ENCODE data around the gene LDLRAD1.

LDLRAD1 gene

DNA sequence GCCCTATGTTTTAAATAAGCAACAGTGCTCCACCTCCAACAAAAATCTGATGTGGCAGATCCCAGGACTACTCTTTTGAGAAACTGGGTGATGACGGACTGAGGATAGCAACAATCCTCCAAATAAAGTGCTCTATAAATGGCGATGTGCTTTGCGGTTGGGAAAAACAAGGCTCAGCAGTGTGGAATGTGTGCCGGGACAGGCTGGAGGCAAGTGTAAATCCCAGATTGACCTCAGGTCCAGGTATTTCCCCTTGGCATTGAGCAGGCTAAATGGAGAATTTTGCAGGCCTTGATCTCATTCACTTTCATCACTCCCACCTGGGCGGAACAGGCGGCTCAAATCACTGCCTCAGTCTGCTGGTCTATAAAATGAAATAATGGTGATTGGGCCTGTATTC, 36.8 kb downstream of the LDLRAD1 start:
- TF ChIP-seq ZNF366 (tag by site-specific recombination; conservative IDR thresholded peaks at IDR 0.05) = no peak
- ChIA-PET CTCF (no interaction called here), POLR2A (interaction anchor here (0.6 kb wide), 1 partner anchor 220 kb away, joined by 3 read pairs; no protein-coding TSS in a partner anchor)

DNA sequence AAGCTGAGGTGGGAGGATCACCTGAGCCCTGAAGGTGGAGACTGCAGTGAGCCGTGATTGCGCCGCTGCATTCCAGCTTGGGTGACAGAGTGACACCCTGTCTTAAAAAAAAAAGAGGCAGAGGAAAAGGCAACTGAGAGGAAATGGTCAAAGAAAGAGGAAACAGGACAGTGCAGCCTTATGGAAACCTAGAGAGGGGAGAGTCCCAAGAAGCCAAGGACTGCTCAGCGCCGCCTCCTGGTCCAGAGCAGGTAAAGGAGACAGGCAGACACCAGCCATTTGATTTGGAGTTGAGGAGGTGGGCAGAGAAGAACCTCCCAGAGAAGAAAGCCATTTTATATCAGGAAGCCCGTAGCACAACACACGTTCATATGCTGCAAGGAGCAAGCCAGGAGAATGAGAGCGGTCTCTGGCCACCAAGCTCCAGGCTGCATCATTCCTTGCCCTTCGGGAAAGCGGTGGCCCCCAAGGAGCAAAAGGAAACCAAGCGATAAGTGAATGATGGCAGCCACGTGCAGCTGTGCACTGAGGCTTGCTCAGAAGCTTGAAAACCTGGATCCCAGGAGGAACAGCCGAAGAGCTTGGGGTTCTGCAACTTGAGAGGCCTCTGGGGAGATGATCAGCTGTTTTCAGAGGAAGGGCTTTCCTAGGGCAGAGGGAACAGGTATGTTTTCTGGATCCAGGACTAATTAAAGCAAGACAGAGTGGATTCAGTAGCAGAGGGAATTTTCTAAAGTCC, 38.1 kb downstream of the LDLRAD1 start:
- Histone ChIP-seq H3K9me3 (ENCODE audit: control insufficient read depth, insufficient read depth, low read depth, low read length) (no peaks in the 10 kb centered on the region), H3K36me3 (ENCODE audit: control insufficient read depth in 2 of 2, insufficient read depth in 1 of 2, low read length in 2 of 2) (no peaks in the 10 kb centered on the region), H3K27ac (ENCODE audit: extremely low read depth, low read depth, low read length) (no peak overlapping the region), H3K4me3 (ENCODE audit: low read depth, low read length) (no peak overlapping the region), H3K4me1 (ENCODE audit: control insufficient read depth, insufficient read depth, low read length) (no peaks in the 10 kb centered on the region)
- CTCF ChIA-PET = interaction anchor here (0.6 to 0.7 kb wide), 2 partner anchors 24 to 38 kb away, joined by 3 to 4 read pairs; no protein-coding TSS in a partner anchor
- TF ChIP-seq ZNF426 (tag by site-specific recombination; IDR thresholded peaks at IDR 0.05) (no peak), KLF8 (tag by site-specific recombination; IDR thresholded peaks at IDR 0.05) (no peak), GLIS2 (tag by site-specific recombination; IDR thresholded peaks at IDR 0.05) (no peak), ZNF184 (tag by site-specific recombination; IDR thresholded peaks at IDR 0.05) (no peak)
- POLR2A ChIA-PET = no interaction called here

More for the DNA sequence above, 36.8 kb downstream of the LDLRAD1 start:
- no peaks in the 10 kb centered on the region for H3K4me1 ChIP-seq (ENCODE audit: control insufficient read depth, insufficient read depth, low read length)
- H3K27ac ChIP-seq (ENCODE audit: extremely low read depth, low read depth, low read length) = no peak overlapping the region
- no peak overlapping the region for H3K4me3 ChIP-seq (ENCODE audit: low read depth, low read length)
- H3K36me3 ChIP-seq (ENCODE audit: control insufficient read depth in 2 of 2, insufficient read depth in 1 of 2, low read length in 2 of 2) = no peaks in the 10 kb centered on the region
- no peaks in the 10 kb centered on the region for H3K9me3 ChIP-seq (ENCODE audit: control insufficient read depth, insufficient read depth, low read depth, low read length)

DNA sequence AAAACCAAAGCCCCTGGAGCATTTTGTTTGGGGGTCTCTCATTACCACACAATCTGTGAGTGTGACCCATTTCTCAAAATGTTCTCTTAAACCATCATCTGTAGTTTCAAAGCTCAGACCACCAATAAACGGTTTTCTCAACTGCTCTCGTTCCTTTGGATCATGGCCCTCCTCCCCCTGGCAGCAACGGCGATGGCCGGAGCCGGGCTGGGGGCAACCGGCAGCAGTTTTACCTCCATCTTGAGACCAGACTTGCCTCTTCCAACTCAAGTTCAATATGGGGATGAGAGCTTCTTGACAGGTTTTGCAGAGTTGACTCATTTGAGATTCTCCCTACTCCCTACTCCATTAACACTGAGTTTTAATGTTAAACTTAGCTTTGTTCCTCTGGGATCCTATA, 42.1 kb downstream of the LDLRAD1 start:
- Histone ChIP-seq H3K36me3 (ENCODE audit: control insufficient read depth in 2 of 2, insufficient read depth in 1 of 2, low read length in 2 of 2) (peaks cover 4 to 19% of the 10 kb centered on the region in 2 experiments; a peak in 2 of 3 replicates), H3K4me3 (ENCODE audit: low read depth, low read length) (no peak overlapping the region), H3K9me3 (ENCODE audit: control insufficient read depth, insufficient read depth, low read depth, low read length) (no peaks in the 10 kb centered on the region), H3K4me1 (ENCODE audit: control insufficient read depth, insufficient read depth, low read length) (no peaks in the 10 kb centered on the region), H3K27ac (ENCODE audit: extremely low read depth, low read depth, low read length) (no peak overlapping the region)
- CTCF ChIA-PET = interaction anchor here (0.6 kb wide), 1 partner anchor 115 kb away, joined by 3 read pairs; no protein-coding TSS in a partner anchor
- POLR2A ChIA-PET = interaction anchor here (0.6 kb wide), 1 partner anchor 33 kb away, joined by 5 read pairs; no protein-coding TSS in a partner anchor
- no peak for TF ChIP-seq ZNF623 (tag by site-specific recombination; IDR thresholded peaks at IDR 0.05)
- TF ChIP-seq, protein P1, sequence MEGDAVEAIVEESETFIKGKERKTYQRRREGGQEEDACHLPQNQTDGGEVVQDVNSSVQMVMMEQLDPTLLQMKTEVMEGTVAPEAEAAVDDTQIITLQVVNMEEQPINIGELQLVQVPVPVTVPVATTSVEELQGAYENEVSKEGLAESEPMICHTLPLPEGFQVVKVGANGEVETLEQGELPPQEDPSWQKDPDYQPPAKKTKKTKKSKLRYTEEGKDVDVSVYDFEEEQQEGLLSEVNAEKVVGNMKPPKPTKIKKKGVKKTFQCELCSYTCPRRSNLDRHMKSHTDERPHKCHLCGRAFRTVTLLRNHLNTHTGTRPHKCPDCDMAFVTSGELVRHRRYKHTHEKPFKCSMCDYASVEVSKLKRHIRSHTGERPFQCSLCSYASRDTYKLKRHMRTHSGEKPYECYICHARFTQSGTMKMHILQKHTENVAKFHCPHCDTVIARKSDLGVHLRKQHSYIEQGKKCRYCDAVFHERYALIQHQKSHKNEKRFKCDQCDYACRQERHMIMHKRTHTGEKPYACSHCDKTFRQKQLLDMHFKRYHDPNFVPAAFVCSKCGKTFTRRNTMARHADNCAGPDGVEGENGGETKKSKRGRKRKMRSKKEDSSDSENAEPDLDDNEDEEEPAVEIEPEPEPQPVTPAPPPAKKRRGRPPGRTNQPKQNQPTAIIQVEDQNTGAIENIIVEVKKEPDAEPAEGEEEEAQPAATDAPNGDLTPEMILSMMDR (tag by site-specific recombination; IDR thresholded peaks at IDR 0.05) = no peak
- no peak for TF ChIP-seq ZNF311 (tag by site-specific recombination; IDR thresholded peaks at IDR 0.05; ENCODE audit: borderline replicate concordance)
- no peak for TF ChIP-seq ZBTB21 (tag by site-specific recombination; IDR thresholded peaks at IDR 0.05)
- TF ChIP-seq ZNF544 (tag by site-specific recombination; IDR thresholded peaks at IDR 0.05) = no peak
- TF ChIP-seq, protein P2, sequence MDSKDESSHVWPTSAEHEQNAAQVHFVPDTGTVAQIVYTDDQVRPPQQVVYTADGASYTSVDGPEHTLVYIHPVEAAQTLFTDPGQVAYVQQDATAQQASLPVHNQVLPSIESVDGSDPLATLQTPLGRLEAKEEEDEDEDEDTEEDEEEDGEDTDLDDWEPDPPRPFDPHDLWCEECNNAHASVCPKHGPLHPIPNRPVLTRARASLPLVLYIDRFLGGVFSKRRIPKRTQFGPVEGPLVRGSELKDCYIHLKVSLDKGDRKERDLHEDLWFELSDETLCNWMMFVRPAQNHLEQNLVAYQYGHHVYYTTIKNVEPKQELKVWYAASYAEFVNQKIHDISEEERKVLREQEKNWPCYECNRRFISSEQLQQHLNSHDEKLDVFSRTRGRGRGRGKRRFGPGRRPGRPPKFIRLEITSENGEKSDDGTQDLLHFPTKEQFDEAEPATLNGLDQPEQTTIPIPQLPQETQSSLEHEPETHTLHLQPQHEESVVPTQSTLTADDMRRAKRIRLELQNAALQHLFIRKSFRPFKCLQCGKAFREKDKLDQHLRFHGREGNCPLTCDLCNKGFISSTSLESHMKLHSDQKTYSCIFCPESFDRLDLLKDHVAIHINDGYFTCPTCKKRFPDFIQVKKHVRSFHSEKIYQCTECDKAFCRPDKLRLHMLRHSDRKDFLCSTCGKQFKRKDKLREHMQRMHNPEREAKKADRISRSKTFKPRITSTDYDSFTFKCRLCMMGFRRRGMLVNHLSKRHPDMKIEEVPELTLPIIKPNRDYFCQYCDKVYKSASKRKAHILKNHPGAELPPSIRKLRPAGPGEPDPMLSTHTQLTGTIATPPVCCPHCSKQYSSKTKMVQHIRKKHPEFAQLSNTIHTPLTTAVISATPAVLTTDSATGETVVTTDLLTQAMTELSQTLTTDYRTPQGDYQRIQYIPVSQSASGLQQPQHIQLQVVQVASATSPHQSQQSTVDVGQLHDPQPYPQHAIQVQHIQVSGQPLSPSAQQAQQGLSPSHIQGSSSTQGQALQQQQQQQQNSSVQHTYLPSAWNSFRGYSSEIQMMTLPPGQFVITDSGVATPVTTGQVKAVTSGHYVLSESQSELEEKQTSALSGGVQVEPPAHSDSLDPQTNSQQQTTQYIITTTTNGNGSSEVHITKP (tag by site-specific recombination; IDR thresholded peaks at IDR 0.05) = no peak
- TF ChIP-seq ZNF335 (tag by site-specific recombination; conservative IDR thresholded peaks at IDR 0.05) = no peak
- TF ChIP-seq, protein P3, sequence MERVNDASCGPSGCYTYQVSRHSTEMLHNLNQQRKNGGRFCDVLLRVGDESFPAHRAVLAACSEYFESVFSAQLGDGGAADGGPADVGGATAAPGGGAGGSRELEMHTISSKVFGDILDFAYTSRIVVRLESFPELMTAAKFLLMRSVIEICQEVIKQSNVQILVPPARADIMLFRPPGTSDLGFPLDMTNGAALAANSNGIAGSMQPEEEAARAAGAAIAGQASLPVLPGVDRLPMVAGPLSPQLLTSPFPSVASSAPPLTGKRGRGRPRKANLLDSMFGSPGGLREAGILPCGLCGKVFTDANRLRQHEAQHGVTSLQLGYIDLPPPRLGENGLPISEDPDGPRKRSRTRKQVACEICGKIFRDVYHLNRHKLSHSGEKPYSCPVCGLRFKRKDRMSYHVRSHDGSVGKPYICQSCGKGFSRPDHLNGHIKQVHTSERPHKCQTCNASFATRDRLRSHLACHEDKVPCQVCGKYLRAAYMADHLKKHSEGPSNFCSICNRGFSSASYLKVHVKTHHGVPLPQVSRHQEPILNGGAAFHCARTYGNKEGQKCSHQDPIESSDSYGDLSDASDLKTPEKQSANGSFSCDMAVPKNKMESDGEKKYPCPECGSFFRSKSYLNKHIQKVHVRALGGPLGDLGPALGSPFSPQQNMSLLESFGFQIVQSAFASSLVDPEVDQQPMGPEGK (tag by site-specific recombination; IDR thresholded peaks at IDR 0.05) = no peak

All from HEK293 (cell line).